SJSA1 (cell line): Measurements from ENCODE around the gene PTER. TPM values are rescaled to one million over a fixed set of nuclear protein-coding genes. Genes with fewer than 3 reads are reported as not detected.

Experiments
- DNase-seq, 2 experiments: peaks; one replicate each; pipeline ENCODE4 v3.0.0-alpha.2; 2015 to 2020; ENCODE audit warnings: low spot score in 2 of 2, low read depth in 1 of 2
- H3K27ac ChIP-seq: fragments of 250-450 bp; sonication (Bioruptor Pico); 2 replicates; pipeline ENCODE4 v1.5.1; 2020; ENCODE audit warnings: mild to moderate bottlenecking, moderate library complexity
- H3K27me3 ChIP-seq: fragments of 250-450 bp; sonication (Bioruptor Pico); replicated peaks from 2 replicates; pipeline ENCODE4 v1.5.1; 2020; ENCODE audit warnings: mild to moderate bottlenecking, moderate library complexity
- H3K36me3 ChIP-seq: fragments of 250-450 bp; sonication (Bioruptor Pico); 2 replicates; pipeline ENCODE4 v1.5.1; 2020; ENCODE audit warnings: mild to moderate bottlenecking
- H3K4me1 ChIP-seq: fragments of 250-450 bp; sonication (Bioruptor Pico); replicated peaks from 2 replicates; pipeline ENCODE4 v1.6.1; 2021; ENCODE audit warnings: mild to moderate bottlenecking
- H3K4me3 ChIP-seq: fragments of 250-450 bp; sonication (Bioruptor Pico); 2 replicates; pipeline ENCODE4 v1.5.1; 2020; ENCODE audit warnings: mild to moderate bottlenecking
- H3K9me3 ChIP-seq: fragments of 250-450 bp; sonication (Bioruptor Pico); replicated peaks from 2 replicates; pipeline ENCODE4 v1.5.1; 2020; ENCODE audit warnings: mild to moderate bottlenecking
- total RNA-seq: library from RNA; depleted of rRNA; stranded (reverse); fragments of >200 nt; shearing (Covaris generic); gene quantifications from 2 replicates; pipeline ENCODE4 v1.2.3, GENCODE V29; 2014; rRNA removed

Gene PTER
- total RNA-seq, 1 experiment from 2014 or later, result 26.0 TPM

GRCh38 chr10:16529853-16530252, 93.0 kb downstream of the PTER start:
- peaks cover 17% of the 10 kb centered on the region; the same call in 1 of the 2 replicates for H3K27me3 ChIP-seq
- H3K9me3 ChIP-seq, result no peaks in the 10 kb centered on the region; the same call in 1 of the 2 replicates
- no peaks in the 10 kb centered on the region for H3K4me1 ChIP-seq
- no peak overlapping the region for H3K4me3 ChIP-seq
- H3K27ac ChIP-seq, result no peak overlapping the region
- H3K36me3 ChIP-seq, result no peaks in the 10 kb centered on the region
- no peak for DNase-seq

DNA sequence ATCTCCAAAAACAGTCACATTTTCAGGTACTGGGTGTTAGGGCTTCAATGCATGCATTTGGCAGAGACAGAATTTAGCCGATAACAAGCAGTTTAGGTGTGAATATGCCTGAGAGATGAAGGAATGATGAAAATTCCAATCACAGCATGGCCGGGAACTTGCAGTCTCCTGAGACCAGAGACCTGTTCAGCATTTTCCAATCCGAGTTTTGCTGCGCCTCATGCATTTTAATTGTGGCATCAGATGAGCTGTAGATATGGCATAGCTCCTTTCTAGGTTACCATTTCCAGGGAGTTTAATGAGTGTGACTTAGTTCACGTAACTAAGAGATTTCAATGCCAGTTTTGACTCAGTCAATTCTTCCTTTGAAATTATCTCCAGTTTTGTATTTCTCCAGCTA, 99.3 kb downstream of the PTER start:
- no peaks in the 10 kb centered on the region for H3K9me3 ChIP-seq
- H3K36me3 ChIP-seq, result no peaks in the 10 kb centered on the region
- no peaks in the 10 kb centered on the region for H3K4me1 ChIP-seq
- H3K4me3 ChIP-seq, result no peak overlapping the region
- DNase-seq, result no peak
- no peak overlapping the region for H3K27ac ChIP-seq
- no peaks in the 10 kb centered on the region; the same call in 1 of the 2 replicates for H3K27me3 ChIP-seq

GRCh38 chr10:16544099-16544498, 107.3 kb downstream of the PTER start:
- Histone ChIP-seq H3K9me3 (no peaks in the 10 kb centered on the region), H3K27me3 (0 out of 2 replicates have a peak, but pooled peaks cover 7% of the 10 kb centered on the region), H3K27ac (no peak overlapping the region), H3K4me3 (no peak overlapping the region), H3K36me3 (no peaks in the 10 kb centered on the region), H3K4me1 (no peaks in the 10 kb centered on the region)
- no peak for DNase-seq

- Histone ChIP-seq H3K27me3 (0 out of 2 replicates have a peak, but pooled peaks cover 8% of the 10 kb centered on the region), H3K9me3 (no peaks in the 10 kb centered on the region), H3K4me1 (no peaks in the 10 kb centered on the region), H3K27ac (no peak overlapping the region), H3K36me3 (no peaks in the 10 kb centered on the region), H3K4me3 (no peak overlapping the region)
- DNase-seq, result no peak
Measured at GRCh38 chr10:16544591-16544990, 107.8 kb downstream of the PTER start.

- H3K9me3 ChIP-seq, result no peaks in the 10 kb centered on the region
- no peaks in the 10 kb centered on the region for H3K36me3 ChIP-seq
- DNase-seq, result peak in 1 of 2 experiments; percentile 10
- no peak overlapping the region for H3K4me3 ChIP-seq
- 0 out of 2 replicates have a peak, but pooled peaks cover 8% of the 10 kb centered on the region for H3K27me3 ChIP-seq
- no peak overlapping the region for H3K27ac ChIP-seq
- no peaks in the 10 kb centered on the region for H3K4me1 ChIP-seq
Measured at GRCh38 chr10:16545116-16545736, 108.4 kb downstream of the PTER start.

DNA sequence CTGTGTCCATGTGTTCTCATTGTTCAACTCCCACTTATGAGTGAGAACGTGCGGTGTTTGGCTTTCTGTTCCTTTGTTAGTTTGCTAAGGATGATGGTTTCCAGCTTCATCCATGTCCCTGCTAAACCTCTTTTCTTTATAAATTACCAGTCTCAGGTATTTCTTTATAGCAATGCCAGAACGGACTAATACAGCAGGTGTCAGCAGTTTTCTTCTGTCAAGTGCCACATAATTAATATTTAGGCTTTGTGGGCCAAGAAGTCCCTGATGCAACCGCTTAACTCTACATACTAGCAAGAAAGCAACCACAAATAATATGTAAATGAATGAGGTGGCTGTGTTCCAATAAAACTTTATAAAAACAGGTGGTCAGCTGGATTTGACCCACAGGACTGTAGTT, 111.2 kb downstream of the PTER start:
- no peak for DNase-seq
- Histone ChIP-seq H3K4me3 (no peak overlapping the region), H3K27ac (no peak overlapping the region), H3K4me1 (no peaks in the 10 kb centered on the region), H3K36me3 (no peaks in the 10 kb centered on the region), H3K27me3 (0 out of 2 replicates have a peak, but pooled peaks cover 8% of the 10 kb centered on the region), H3K9me3 (no peaks in the 10 kb centered on the region)

- H3K27me3 ChIP-seq, result no peaks in the 10 kb centered on the region
- no peaks in the 10 kb centered on the region for H3K36me3 ChIP-seq
- H3K27ac ChIP-seq, result no peak overlapping the region
- H3K4me1 ChIP-seq, result no peaks in the 10 kb centered on the region
- H3K9me3 ChIP-seq, result no peaks in the 10 kb centered on the region
- no peak overlapping the region for H3K4me3 ChIP-seq
- no peak for DNase-seq
Measured at GRCh38 chr10:16559236-16559773, 122.5 kb downstream of the PTER start.

DNA sequence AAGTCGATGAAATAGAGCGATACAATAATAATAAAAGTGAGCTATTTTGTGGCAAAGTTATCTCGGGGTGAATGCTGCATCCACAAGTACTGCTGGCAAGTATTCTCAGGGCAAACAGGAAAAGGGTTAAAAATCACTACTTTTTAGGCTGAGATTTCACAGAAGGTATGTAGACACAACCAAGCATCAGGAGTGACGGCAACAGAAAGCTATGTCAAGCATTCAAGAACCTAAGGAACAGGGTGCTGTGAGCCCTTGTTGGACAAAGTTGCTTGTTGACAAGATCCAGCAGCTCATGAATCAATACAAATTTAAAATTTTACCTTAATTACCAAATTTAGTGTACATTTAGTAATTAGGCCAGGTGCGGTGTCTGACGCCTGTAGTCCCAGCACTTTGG, 126.1 kb downstream of the PTER start:
- DNase-seq, result no peak
- H3K27me3 ChIP-seq, result no peaks in the 10 kb centered on the region
- H3K4me1 ChIP-seq, result no peaks in the 10 kb centered on the region
- H3K4me3 ChIP-seq, result no peak overlapping the region
- H3K9me3 ChIP-seq, result no peaks in the 10 kb centered on the region
- H3K36me3 ChIP-seq, result no peaks in the 10 kb centered on the region
- H3K27ac ChIP-seq, result no peak overlapping the region

Other genes starting within 250 kb of the PTER start
- gene C1QL3, start 84.9 kb downstream of the PTER start, total RNA-seq, result 0.05 TPM in 1 of 2 replicates, not detected in the other